ENCODE results near the gene SPTSSA. TPM values are rescaled to one million over a fixed set of nuclear protein-coding genes. Genes with fewer than 3 reads are reported as not detected.
"Not testable (repeated sequence)": the region's sequence is repeated elsewhere in the genome, so short reads cannot be mapped to it uniquely, and the experiment has no call there.

Gene SPTSSA, protein sequence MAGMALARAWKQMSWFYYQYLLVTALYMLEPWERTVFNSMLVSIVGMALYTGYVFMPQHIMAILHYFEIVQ
- 10 to 100 TPM; 27.7 to 28.2 (median 28.0) TPM for polyA plus RNA-seq (ENCODE audit: insufficient read length in 3 of 3)
- long read RNA-seq, donor 1, transcript SPTSSA-201 (2 exons, 2,777 nt), result major isoform, 42 of 42 reads
- long read RNA-seq, donor 1, partial matches to known transcripts, result 0 of 42 reads
- long read RNA-seq, donor 1, other reads (novel, unspliced or antisense), result 0 of 42 reads
- long read RNA-seq, donor 2, transcript SPTSSA-201 (2 exons, 2,777 nt), result major isoform, 52 of 52 reads
- long read RNA-seq, donor 2, partial matches to known transcripts, result 0 of 52 reads
- long read RNA-seq, donor 2, other reads (novel, unspliced or antisense), result 0 of 52 reads
- long read RNA-seq, donor 3, transcript SPTSSA-201 (2 exons, 2,777 nt), result major isoform, 66 of 66 reads
- long read RNA-seq, donor 3, partial matches to known transcripts, result 0 of 66 reads
- long read RNA-seq, donor 3, other reads (novel, unspliced or antisense), result 0 of 66 reads
- long read RNA-seq, donor 4, transcript SPTSSA-201 (2 exons, 2,777 nt), result major isoform, 50 of 50 reads
- long read RNA-seq, donor 4, partial matches to known transcripts, result 0 of 50 reads
- long read RNA-seq, donor 4, other reads (novel, unspliced or antisense), result 0 of 50 reads
- long read RNA-seq, donor 5, transcript SPTSSA-201 (2 exons, 2,777 nt), result major isoform, 24 of 24 reads
- long read RNA-seq, donor 5, partial matches to known transcripts, result 0 of 24 reads
- long read RNA-seq, donor 5, other reads (novel, unspliced or antisense), result 0 of 24 reads
- long read RNA-seq, donor 6, transcript SPTSSA-201 (2 exons, 2,777 nt), result major isoform, 47 of 62 reads
- long read RNA-seq, donor 6, partial matches to known transcripts, result 15 of 62 reads
- long read RNA-seq, donor 6, other reads (novel, unspliced or antisense), result 0 of 62 reads
- long read RNA-seq, donor 7, transcript SPTSSA-201 (2 exons, 2,777 nt), result major isoform, 56 of 56 reads
- long read RNA-seq, donor 7, partial matches to known transcripts, result 0 of 56 reads
- long read RNA-seq, donor 7, other reads (novel, unspliced or antisense), result 0 of 56 reads
- long read RNA-seq, donor 8, transcript SPTSSA-201 (2 exons, 2,777 nt), result major isoform, 31 of 31 reads
- long read RNA-seq, donor 8, partial matches to known transcripts, result 0 of 31 reads
- long read RNA-seq, donor 8, other reads (novel, unspliced or antisense), result 0 of 31 reads
- long read RNA-seq, donor 9, transcript SPTSSA-201 (2 exons, 2,777 nt), result major isoform, 79 of 79 reads
- long read RNA-seq, donor 9, partial matches to known transcripts, result 0 of 79 reads
- long read RNA-seq, donor 9, other reads (novel, unspliced or antisense), result 0 of 79 reads
- long read RNA-seq, donor 10, transcript SPTSSA-201 (2 exons, 2,777 nt), result major isoform, 54 of 54 reads
- long read RNA-seq, donor 10, partial matches to known transcripts, result 0 of 54 reads
- long read RNA-seq, donor 10, other reads (novel, unspliced or antisense), result 0 of 54 reads
- long read RNA-seq, donor 11, transcript SPTSSA-201 (2 exons, 2,777 nt), result major isoform, 31 of 31 reads
- long read RNA-seq, donor 11, partial matches to known transcripts, result 0 of 31 reads
- long read RNA-seq, donor 11, other reads (novel, unspliced or antisense), result 0 of 31 reads
- long read RNA-seq, donor 12, transcript SPTSSA-201 (2 exons, 2,777 nt), result major isoform, 58 of 58 reads
- long read RNA-seq, donor 12, partial matches to known transcripts, result 0 of 58 reads
- long read RNA-seq, donor 12, other reads (novel, unspliced or antisense), result 0 of 58 reads
- long read RNA-seq, donor 13, transcript SPTSSA-201 (2 exons, 2,777 nt), result major isoform, 25 of 25 reads
- long read RNA-seq, donor 13, partial matches to known transcripts, result 0 of 25 reads
- long read RNA-seq, donor 13, other reads (novel, unspliced or antisense), result 0 of 25 reads
- long read RNA-seq, donor 14, result 0 reads
- long read RNA-seq, donor 15, result 0 reads
- long read RNA-seq, donor 16, transcript SPTSSA-201 (2 exons, 2,777 nt), result major isoform, 71 of 71 reads
- long read RNA-seq, donor 16, partial matches to known transcripts, result 0 of 71 reads
- long read RNA-seq, donor 16, other reads (novel, unspliced or antisense), result 0 of 71 reads

DNA sequence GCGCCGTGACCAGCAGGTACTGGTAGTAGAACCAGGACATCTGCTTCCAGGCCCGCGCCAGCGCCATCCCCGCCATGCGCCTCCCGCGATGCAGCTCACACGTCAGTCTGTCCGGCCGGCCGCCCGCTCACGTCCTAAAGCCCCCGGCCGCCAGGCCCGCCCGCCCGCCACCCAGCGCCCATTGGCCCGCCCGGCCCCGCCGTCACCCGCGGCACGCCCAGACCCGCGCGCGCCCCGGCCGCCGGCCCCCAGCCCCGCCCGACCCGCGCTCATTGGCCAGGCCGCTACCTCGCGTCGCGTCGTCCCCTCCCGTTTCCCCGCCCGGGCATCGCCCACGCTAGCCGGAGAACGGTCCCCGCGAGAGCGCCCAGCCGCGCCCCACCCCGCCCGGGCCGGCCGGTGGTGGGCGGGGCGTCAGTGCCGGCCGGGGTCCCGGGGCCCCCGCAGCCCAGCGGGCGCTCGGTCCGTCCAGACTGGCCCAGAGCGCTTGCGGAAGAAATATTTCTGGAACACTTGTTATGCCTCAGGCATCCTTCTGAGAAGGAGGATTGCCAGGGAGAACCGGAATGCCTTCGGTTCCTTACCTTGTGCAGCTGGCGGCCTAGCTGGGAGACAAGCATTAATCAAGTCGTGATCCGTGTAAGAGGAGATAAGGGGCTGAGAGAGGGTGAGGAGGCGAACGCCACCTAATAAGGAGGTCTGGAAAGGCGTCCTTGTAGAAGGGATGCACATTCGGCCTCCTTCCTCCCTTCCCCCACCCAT, at the start of gene SPTSSA:
Gene SPTSSA, minus strand, starts transcription at position 109 of the 762 bp plus-strand sequence. Its CDS starts 33 bp downstream, at position 76.
- peak; percentile 89 for DNase-seq

DNA sequence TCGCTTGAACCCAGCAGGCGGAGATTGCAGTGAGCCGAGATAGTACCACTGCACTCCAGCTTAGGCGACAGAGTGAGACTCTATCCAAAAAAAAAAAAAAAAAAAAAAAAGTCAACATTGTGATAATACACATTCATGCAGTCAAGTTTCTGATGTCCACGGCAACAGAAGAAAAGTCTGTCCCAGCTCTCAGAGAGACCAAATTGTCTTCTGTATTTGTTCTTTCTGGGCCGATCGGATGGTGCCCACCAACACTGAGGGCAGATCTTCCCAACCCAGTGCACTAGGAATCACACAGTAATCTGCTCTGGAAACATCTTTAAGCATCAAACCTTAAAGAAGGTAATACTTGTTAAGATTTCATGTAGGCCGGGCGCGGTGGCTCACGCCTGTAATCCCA, 45.8 kb upstream of the SPTSSA start:
- no peak for DNase-seq

DNA sequence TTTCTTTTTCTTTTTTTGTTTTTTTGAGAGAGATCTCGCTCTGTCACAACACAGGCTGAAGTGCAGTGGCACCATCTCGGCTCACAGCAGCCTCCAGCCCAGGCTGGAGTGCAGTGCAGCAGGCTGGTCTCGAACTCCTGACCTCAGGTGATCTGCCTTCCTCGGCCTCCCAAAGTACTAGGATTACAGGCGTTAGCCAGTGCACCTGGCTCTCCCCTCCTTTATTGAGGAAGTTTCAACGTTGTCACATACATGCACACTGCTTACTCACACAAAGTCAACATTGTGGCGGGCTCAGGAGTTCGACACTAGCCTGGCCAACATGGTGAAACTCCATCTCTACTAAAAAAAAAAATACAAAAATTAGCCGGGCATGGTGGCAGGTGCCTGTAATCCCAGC, 45.4 kb upstream of the SPTSSA start:
- DNase-seq, result no peak

DNA sequence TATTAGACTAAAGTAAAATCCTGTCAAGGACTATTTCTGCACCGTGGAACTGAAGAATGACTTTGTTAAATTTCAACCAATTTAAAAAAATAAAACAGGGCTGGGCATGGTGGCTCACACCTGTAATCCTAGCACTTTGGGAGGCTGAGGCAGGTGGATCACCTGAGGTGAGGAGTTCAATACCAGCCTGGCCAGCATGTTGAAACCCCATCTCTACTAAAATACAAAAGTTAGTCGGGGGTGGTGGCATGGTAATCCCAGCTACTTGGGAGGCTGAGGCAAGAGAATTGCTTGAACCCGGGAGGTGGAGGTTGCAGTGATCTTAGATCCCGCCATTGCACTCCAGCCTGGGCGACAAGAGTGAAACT, 43.1 kb upstream of the SPTSSA start:
- DNase-seq, result not testable (repeated sequence)

DNA sequence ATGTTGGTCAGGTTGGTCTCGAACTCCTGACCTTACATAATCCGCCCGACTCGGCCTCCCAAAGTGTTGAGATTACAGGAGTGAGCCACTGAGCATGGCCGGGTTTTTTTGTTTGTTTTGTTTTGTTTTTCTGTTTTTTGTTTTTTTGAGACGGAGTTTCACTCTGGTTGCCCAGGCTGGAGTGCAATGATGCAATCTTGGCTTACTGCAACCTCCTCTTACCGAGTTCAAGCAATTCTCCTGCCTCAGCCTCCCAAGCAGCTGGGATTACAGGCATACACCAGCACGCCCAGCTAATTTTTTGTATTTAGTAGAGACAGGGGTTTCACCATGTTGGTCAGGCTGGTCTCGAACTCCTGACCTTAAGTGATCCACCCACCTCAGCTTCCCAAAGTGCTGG, 42.0 kb upstream of the SPTSSA start:
- not testable (repeated sequence) for DNase-seq

DNA sequence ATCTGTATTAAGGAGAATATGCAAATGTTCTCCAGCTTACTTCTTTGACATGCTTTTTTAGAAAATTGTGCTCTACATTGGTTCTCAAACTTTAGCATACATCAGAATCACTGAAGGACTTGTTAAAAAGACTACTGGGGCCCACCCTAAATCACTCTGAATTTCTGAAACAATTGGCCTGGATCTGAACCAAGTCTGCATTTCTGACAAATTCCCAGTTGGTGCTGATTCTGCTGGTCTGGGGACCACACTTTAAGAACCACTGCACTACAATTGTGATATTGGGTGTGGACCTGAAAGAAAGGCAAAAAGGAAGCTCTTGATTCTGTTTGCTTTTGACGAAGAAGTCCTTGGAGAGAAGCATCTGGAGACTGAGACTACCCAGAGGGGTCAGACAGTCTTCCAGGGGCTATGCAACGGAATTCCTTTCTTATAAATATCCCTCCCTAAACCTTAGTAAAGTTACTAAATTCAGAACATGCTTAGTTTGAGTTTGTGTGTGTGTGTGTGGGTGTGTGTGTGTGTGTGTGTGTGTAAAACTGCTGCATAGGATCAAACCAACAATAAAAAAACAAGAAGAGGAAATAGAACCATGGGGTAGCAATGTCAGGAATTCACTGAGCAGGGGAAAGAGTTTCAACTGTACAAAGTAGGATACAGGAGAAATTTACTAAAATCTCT, 40.6 kb upstream of the SPTSSA start:
- no peak for DNase-seq

DNA sequence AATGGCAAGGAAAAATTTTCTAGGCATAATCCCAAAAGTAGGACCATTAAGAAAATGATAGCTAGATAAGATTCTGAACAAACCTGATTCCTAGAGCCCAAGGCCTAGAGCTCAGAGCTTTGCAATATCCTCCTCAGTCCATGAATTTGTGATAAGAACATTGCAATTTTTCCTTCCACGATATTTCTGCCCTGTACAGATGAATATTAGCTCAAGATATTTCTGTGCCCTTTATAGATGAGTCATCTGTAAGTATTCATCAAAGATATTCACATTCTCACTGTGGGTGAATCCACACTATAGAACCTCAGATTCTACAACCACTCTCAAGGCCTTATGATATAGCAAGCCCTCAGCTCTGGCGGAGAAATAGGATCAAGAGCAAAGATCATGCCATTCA, 40.0 kb upstream of the SPTSSA start:
- no peak for DNase-seq

DNA sequence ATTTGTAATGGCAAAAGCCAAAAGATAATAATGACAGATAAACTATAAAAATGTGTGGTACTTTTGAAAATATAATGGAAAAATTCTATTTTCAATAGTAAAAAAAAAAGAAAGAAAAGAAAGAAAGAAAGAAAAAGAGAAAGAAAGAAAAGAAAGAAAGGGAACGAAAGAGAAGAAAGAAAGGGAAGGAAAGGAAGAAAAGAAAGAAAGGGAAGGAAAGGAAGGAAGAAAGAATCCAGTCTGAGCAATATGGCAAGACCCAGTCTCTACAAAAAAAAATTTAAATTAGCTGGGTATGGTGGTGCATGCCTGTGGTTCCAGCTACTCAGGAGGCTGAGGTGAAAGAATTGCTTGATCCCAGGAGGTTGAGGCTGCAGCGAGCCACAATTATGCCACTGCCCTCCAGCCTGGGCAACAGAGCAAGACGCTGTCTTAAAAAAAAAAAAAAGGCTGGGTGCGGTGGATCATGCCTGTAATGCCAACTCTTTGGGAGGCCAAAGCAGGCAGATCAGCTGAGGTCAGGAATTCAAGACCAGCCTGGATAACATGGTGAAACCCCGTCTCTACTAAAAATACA, 39.1 kb upstream of the SPTSSA start:
- DNase-seq, result no peak

DNA sequence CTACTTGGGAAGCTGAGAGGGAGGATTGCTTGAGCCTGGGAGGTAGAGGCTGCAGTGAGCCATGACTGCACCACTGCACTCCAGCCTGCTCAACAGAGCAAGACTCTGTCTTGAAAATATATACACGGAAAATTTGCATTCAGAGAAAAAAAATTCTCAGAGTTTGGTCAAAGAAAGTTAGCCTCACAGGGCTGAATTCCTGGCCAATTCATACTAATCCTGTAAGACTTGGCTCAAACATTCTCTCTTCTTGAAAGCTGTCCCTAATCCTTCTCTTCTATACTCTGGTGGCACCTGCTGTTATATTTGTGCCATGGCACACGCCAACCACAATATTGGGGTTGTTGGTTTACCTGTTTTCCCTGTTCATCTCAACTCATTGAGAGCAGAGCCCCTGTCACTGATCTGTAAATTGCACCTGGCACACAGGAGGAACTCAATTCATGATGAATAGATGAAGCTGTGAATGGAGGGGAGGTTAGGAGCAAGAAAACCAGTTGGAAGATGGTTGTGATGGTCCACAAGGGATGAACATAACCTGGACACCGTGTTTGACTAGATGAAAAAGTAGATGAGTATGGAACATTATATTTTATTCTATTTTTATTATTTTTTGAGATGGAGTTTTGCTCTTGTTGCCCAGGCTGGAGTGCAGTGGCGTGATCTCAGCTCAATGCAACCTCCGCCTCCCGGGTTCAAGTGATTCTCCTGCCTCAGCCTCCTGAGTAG, 36.8 kb upstream of the SPTSSA start:
- DNase-seq, result no peak

DNA sequence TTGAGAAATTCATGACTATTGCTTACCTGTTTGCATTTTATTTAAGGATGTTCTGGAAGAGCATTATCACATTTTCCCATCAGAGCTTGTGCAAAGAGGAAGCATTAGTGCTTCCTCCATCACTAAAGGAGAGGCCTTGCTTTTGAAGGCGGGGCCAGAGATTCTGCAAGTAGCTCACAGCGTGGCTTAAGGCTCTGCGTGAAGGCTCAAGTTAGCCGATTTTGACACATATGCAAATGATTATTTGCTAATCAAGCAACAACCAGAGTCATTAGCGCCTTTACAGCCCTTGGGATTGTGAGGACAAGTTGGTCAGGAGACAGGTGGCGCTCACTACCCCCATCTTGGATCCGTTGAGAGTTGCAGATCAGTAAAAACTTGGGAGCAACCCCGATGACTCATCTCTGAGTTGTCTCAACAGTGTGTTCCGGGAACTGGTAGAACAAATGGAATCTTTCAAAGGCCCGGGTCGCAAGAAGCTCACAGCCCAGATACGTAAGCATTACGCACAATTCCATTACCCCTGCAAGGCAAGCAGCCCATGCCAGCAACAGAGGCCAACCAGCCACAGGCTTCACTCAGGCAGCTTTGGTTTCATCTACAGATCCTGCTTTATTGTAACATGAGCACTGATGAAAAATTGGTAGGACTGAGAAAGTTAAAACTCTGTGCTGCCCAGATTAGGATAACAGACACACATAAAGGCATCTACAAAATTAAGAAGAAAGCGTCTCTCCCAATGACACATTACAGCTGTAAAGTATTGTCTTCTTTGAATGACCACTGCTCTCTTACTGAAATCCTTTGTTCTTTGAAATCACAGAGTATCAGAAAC, 34.9 kb upstream of the SPTSSA start:
- peak; percentile 62 for DNase-seq

DNA sequence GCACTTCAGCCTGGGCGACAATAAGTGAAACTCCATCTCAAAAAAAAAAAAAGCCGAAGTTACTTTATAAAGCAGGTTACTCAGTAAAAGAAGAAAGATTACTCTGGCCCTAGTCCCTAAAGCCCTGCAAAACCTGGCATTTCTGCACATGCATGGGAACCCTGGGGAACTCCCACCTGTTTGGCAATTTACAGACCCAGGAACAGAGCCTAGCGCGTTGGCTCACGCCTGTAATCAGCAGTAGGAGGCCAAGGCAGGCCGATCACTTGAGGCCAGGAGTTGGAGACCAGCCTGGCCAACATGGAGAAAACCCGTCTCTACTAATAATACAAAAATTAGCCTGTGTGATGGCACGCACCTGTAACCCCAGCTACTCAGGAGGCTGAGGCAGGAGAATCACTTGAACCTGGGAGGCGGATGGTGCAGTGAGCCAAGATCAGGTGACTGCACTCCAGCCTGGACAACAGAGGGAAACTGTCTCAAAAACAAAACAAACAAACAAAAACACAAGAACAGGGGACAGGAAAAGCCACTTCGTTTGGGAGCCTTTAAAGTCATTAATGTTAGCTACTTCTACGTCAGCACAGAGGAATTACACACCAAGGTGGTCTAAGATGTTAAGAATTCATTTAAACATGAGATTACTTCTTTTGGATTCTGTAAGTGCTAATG, 34.1 kb upstream of the SPTSSA start:
- no peak for DNase-seq

DNA sequence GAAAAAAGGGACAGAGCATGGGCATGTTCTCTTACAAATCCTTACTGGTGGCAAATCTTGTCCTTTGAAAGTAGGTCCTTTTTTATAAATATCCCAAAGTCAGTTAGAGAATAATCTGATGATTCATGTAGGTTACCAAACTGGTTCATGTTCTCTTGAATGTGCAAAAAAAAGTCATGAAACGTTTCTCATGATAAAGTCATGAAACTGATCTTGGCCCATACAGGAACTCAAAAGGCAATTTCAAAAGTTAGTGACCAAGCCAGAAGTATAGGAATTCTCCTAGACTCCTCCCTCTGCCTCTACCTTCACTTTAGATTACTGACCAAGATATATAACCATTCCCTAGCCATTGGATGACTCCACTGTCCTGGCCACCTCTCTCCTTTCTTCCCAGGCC, 27.3 kb upstream of the SPTSSA start:
- DNase-seq, result no peak

DNA sequence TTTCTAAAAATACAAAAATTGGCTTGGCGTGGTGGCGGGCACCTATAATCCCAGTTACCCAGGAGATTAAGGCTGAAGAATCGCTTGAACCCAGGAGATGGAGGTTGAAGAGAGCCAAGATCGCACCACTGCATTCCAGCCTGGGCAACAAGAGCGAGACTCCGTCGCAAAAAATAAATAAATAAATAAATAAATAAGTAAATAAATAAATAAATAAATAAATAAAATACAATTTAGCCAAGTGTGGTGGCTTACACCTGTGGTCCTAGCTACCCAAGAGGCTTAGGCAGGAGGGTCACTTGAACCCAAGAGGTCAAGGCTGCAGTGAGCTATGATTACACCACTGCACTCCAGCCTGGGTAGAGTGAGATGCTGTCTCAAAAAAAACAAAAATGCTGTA, 26.5 kb upstream of the SPTSSA start:
- DNase-seq, result no peak

DNA sequence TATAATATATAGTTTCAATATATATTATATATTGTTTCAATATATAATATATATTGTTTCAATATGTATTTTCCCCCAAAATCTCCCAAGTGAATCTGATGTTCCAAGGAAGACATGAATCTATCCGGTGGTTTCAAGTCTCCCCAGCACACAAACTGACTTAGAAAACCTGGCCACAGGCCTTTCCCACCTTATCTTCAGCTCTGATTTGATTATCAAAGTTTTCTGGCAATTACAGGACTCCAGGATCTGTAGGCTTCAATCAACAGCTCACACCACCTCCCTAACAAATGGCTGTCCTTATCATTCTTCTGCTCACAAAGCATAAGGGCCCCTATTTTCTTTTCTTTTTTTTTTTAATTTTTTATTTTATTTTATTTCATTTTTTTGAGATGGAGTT, 22.7 kb upstream of the SPTSSA start:
- no peak for DNase-seq

DNA sequence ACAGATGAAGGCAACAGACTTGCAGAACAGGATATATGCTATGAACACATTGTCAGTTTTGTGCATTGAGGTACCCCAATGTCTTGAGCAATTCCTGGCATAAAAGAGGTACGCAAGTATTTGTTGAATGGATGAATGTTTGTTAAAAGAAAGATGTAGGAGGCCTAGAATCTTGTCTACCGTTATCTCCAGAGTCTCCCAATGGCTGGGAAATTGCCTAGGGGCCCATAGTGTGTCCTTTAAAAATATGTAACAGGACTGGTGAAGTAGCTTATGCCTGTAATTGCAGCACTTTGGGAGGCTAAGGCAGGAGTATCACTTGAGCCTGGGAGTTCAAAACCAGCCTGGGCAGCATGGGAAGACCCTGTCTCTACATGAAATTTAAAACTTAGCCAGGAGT, 20.4 kb upstream of the SPTSSA start:
- no peak for DNase-seq

DNA sequence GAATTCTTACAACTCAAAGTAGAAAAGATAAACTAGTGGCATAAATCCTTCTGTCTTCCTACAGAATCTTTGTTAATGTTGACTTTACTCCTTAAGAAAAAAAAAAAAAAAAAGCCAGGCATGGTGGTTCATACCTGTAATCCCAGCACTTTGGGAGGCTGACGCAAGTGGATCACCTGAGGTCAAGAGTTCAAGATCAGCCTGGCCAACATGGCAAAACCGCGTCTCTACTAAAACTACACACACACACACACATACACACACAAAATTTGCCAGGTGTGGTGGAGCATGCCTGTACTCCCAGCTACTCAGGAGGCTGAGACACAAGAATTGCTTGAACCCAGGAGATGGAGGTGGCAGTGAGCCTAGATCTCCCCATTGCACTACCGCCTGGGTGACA, 17.7 kb upstream of the SPTSSA start:
- DNase-seq, result no peak
